Measurements from ENCODE around the gene LCN15. TPM values are rescaled to one million over a fixed set of nuclear protein-coding genes. Genes with fewer than 3 reads are reported as not detected.
A peak's percentile ranks its signal among the peaks of the same experiment; 100 is the strongest.

The LCN15 gene, protein sequence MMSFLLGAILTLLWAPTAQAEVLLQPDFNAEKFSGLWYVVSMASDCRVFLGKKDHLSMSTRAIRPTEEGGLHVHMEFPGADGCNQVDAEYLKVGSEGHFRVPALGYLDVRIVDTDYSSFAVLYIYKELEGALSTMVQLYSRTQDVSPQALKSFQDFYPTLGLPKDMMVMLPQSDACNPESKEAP
- total RNA-seq (0.32 and 0.77 TPM in 2 replicates), polyA plus RNA-seq (0.17 TPM in 1 of 2 replicates, not detected in the other)

DNA sequence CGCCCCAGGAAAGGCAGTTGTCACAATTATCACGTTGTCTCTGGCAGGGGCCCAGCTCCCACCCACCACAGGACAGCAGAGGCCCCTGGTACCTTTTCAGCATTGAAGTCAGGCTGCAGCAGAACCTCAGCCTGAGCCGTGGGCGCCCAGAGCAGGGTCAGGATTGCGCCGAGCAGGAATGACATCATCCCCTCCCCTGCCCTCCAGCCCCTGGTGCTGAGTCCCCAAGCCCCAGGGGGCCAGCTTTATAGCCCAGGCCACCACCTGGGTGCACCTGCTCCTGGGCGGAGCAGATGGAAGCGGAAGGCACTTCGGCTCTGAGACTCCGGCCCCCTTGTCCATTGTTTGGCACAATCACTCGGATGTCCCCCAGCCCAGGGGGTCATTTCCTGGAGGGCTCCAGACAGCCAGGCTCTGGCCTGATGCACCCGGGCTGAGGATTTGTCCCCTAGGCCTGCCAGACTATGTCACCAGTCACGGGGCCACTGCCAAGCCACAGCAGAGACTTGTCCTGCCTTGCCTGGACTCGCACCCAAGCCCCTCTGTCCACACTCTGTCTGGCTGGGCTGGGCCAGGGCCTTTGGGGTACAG lies at the start of gene LCN15:
TSS of gene LCN15 (minus strand) at position 218 of the 591 bp plus-strand sequence. CDS start at position 188, 30 bp downstream.
- TF ChIP-seq CTCF (IDR thresholded peaks at IDR 0.05; ENCODE audit: low read depth, low read length): no peak
- no peaks in the 10 kb centered on the region for H3K36me3 ChIP-seq
- no peaks in the 10 kb centered on the region for H3K9me3 ChIP-seq (ENCODE audit: low read depth)
- H3K27me3 ChIP-seq: no peaks in the 10 kb centered on the region
- DNase-seq (ENCODE audit: low read depth in 1 of 2, low spot score in 1 of 2): no peak
- H3K27ac ChIP-seq: no peak within 1 kb of the TSS
- no peak within 1 kb of the TSS for H3K4me3 ChIP-seq
- peaks cover 4% of the 10 kb centered on the region for H3K4me1 ChIP-seq (ENCODE audit: low read depth)

DNA sequence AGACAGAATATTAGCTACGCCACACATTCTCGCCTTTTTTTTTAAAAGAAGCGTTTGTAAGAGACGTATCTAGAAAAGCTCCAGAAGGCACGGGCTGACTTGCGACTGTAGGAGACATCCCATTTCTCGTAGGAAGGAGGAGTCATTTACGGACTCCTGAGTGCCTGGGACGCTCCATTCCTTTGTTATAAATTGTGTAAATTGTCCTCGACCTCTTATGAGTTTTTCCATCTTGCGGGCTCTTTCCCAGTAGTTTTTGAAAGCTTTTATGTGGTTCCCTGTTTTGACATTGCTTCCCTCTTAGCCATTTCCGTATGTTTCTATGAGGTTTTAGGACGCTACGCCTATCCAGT lies 44.5 kb upstream of the LCN15 start:
- DNase-seq (ENCODE audit: low read depth in 1 of 2, low spot score in 1 of 2): peak; percentile 35 to 58
- Histone ChIP-seq H3K27ac (peak overlapping the region; percentile 99), H3K4me3 (peak overlapping the region; percentile 100), H3K36me3 (peaks cover 7% of the 10 kb centered on the region), H3K9me3 (ENCODE audit: low read depth) (no peaks in the 10 kb centered on the region), H3K4me1 (ENCODE audit: low read depth) (peaks cover 23% of the 10 kb centered on the region), H3K27me3 (no peaks in the 10 kb centered on the region)
- no peak for TF ChIP-seq CTCF (IDR thresholded peaks at IDR 0.05; ENCODE audit: low read depth, low read length)

GRCh38 chr9:136808075-136808805 lies 43.9 kb upstream of the LCN15 start:
- H3K27ac ChIP-seq: peak overlapping the region; percentile 99
- H3K9me3 ChIP-seq (ENCODE audit: low read depth): no peaks in the 10 kb centered on the region
- peak in 1 of 2 donors; percentile 35 for DNase-seq (ENCODE audit: low read depth in 1 of 2, low spot score in 1 of 2)
- TF ChIP-seq CTCF (IDR thresholded peaks at IDR 0.05; ENCODE audit: low read depth, low read length): no peak
- no peaks in the 10 kb centered on the region for H3K27me3 ChIP-seq
- peaks cover 23% of the 10 kb centered on the region for H3K4me1 ChIP-seq (ENCODE audit: low read depth)
- peak overlapping the region; percentile 100 for H3K4me3 ChIP-seq
- peaks cover 7% of the 10 kb centered on the region for H3K36me3 ChIP-seq

DNA sequence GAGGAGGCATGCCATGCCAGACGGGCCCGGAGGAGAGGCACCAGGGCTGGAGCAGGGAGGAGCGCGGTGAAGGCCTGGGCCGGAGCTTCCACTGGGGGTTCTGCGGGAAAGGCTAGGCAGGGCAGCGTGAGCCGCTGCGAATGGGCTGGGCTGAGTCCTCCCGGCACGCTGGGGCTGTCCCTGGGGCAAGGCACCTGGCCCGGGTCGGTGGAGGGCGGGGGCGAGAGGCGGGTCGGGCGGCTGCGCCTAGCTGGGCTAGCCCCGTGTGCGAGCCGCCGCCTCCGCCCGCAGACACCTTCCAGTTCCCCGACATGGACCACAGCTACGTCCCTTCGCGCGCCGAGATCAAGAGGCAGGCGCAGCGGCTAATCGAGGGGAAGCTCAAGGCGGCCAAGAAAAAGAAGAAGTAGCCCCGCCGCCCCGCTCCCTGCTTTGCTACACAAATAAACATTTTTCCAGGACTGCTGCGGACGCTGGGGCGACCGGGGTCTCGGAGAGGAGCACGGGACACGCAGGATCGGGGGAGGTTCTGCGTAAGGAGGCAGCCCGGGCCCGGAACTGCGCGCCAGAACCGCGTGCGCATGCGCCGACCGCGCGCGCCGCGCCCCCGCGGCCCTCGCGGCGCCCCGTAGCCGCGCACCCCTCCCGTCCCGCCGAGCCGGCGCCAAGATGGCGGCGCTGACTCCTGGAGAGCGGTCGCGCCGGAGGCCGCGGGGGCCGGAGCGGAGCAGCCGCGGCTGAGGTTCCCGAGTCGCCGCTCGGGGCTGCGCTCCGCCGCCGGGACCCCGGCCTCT lies 43.2 kb upstream of the LCN15 start, which contains the start of gene RABL6:
TSS of gene RABL6 (plus strand) at position 668 of the 794 bp plus-strand sequence. CDS start 249 bp downstream, outside the sequence.
- Histone ChIP-seq H3K4me3 (peak within 1 kb of the TSS; percentile 100), H3K36me3 (no peaks in the 10 kb centered on the region), H3K27ac (peak within 1 kb of the TSS; percentile 99), H3K4me1 (ENCODE audit: low read depth) (peaks cover 23% of the 10 kb centered on the region), H3K27me3 (no peaks in the 10 kb centered on the region), H3K9me3 (ENCODE audit: low read depth) (no peaks in the 10 kb centered on the region)
- DNase-seq (ENCODE audit: low read depth in 1 of 2, low spot score in 1 of 2): peak; percentile 75 to 88
- TF ChIP-seq CTCF (IDR thresholded peaks at IDR 0.05; ENCODE audit: low read depth, low read length): no peak

- H3K27me3 ChIP-seq: no peaks in the 10 kb centered on the region
- H3K4me1 ChIP-seq (ENCODE audit: low read depth): peaks cover 23% of the 10 kb centered on the region
- no peak for TF ChIP-seq CTCF (IDR thresholded peaks at IDR 0.05; ENCODE audit: low read depth, low read length)
- peak overlapping the region; percentile 100 for H3K4me3 ChIP-seq
- DNase-seq (ENCODE audit: low read depth in 1 of 2, low spot score in 1 of 2): no peak
- H3K27ac ChIP-seq: peak overlapping the region; percentile 99
- H3K36me3 ChIP-seq: no peaks in the 10 kb centered on the region
- H3K9me3 ChIP-seq (ENCODE audit: low read depth): no peaks in the 10 kb centered on the region
Observed at GRCh38 chr9:136806631-136807201, 42.4 kb upstream of the LCN15 start.

Data from cardiac muscle cell (in vitro differentiated cells and primary cell).